ENCODE measurements around the gene FAM83C. TPM values are rescaled to one million over a fixed set of nuclear protein-coding genes. Genes with fewer than 3 reads are reported as not detected.

Gene FAM83C
- total RNA-seq (2022) (0.12 TPM in 1 of 2 replicates, not detected in the other), Bru-seq, nascent RNA (percentile 13 among the genes with signal in this experiment), BruChase-seq, experiment 1, labeled RNA remaining after a 6-hour chase (percentile 21 among the genes with signal in this experiment), BruChase-seq, experiment 2, labeled RNA remaining after a 2-hour chase (not detected)
- long read RNA-seq, result 0 reads

- intact Hi-C loops (cut with micrococcal nuclease; ENCODE audit: unreplicated experiment), result no loop called here
- Mint-ChIP-seq H3K27ac (ENCODE audit: unreplicated experiment) (no peak within 1 kb of the TSS), H3K9me3 (ENCODE audit: low read depth, unreplicated experiment) (no peaks in the 10 kb centered on the region), H3K36me3 (ENCODE audit: insufficient read depth, unreplicated experiment) (peaks cover 4% of the 10 kb centered on the region), H3K27me3 (ENCODE audit: unreplicated experiment) (peaks cover 30% of the 10 kb centered on the region), H3K4me3 (ENCODE audit: low read depth, unreplicated experiment) (no peak within 1 kb of the TSS), H3K4me1 (ENCODE audit: low read depth, unreplicated experiment) (no peaks in the 10 kb centered on the region)
- BruUV-seq (replicated peaks), result no TSS peak
- DNase-seq, result no peak
- TF ChIP-seq CTCF (IDR thresholded peaks at IDR 0.05; ENCODE audit: unreplicated experiment), result no peak
- CTCF ChIA-PET, result interaction anchor here (0.6 to 1.0 kb wide), 2 partner anchors 14 to 162 kb away, joined by 4 to 7 read pairs; no protein-coding TSS in a partner anchor
These were observed at the start of gene FAM83C for GRCh38 chr20:35291654-35292503. TSS of gene FAM83C (minus strand) at chr20:35292425. CDS start at chr20:35292304, 121 bp downstream.

- TF ChIP-seq CTCF (IDR thresholded peaks at IDR 0.05; ENCODE audit: unreplicated experiment), result no peak
- DNase-seq, result no peak
- Mint-ChIP-seq H3K27ac (ENCODE audit: unreplicated experiment) (no peak overlapping the region), H3K4me3 (ENCODE audit: low read depth, unreplicated experiment) (no peak overlapping the region), H3K9me3 (ENCODE audit: low read depth, unreplicated experiment) (no peaks in the 10 kb centered on the region), H3K27me3 (ENCODE audit: unreplicated experiment) (no peaks in the 10 kb centered on the region), H3K4me1 (ENCODE audit: low read depth, unreplicated experiment) (peaks cover 11% of the 10 kb centered on the region), H3K36me3 (ENCODE audit: insufficient read depth, unreplicated experiment) (peaks cover 17% of the 10 kb centered on the region)
- intact Hi-C loops (cut with micrococcal nuclease; ENCODE audit: unreplicated experiment), result no loop called here
- CTCF ChIA-PET, result interaction anchor here (0.6 kb wide), 1 partner anchor 29 kb away, joined by 3 read pairs; no protein-coding TSS in a partner anchor
- BruUV-seq (replicated peaks), result no TSS peak
These were observed 49.3 kb upstream of the FAM83C start for GRCh38 chr20:35341366-35342028.

GRCh38 chr20:35340436-35340835 is 48.2 kb upstream of the FAM83C start:
- TF ChIP-seq CTCF (IDR thresholded peaks at IDR 0.05; ENCODE audit: unreplicated experiment), result no peak
- DNase-seq, result no peak
- Mint-ChIP-seq H3K27me3 (ENCODE audit: unreplicated experiment) (no peaks in the 10 kb centered on the region), H3K36me3 (ENCODE audit: insufficient read depth, unreplicated experiment) (peaks cover 17% of the 10 kb centered on the region), H3K4me3 (ENCODE audit: low read depth, unreplicated experiment) (no peak overlapping the region), H3K27ac (ENCODE audit: unreplicated experiment) (no peak overlapping the region), H3K4me1 (ENCODE audit: low read depth, unreplicated experiment) (peaks cover 11% of the 10 kb centered on the region), H3K9me3 (ENCODE audit: low read depth, unreplicated experiment) (no peaks in the 10 kb centered on the region)
- CTCF ChIA-PET, result interaction anchor here (0.6 to 0.7 kb wide), 2 partner anchors 31 to 1614 kb away, joined by 4 to 7 read pairs; no protein-coding TSS in a partner anchor
- intact Hi-C loops (cut with micrococcal nuclease; ENCODE audit: unreplicated experiment), result no loop called here
- no TSS peak for BruUV-seq (replicated peaks)

- no TSS peak for BruUV-seq (replicated peaks)
- intact Hi-C loops (cut with micrococcal nuclease; ENCODE audit: unreplicated experiment), result no loop called here
- no peak overlapping the region for H3K27ac Mint-ChIP-seq (ENCODE audit: unreplicated experiment)
- no peak for DNase-seq
- H3K36me3 Mint-ChIP-seq (ENCODE audit: insufficient read depth, unreplicated experiment), result peaks cover 13% of the 10 kb centered on the region
- CTCF ChIA-PET, result no interaction called here
- H3K4me3 Mint-ChIP-seq (ENCODE audit: low read depth, unreplicated experiment), result no peak overlapping the region
- no peaks in the 10 kb centered on the region for H3K27me3 Mint-ChIP-seq (ENCODE audit: unreplicated experiment)
- no peak for TF ChIP-seq CTCF (IDR thresholded peaks at IDR 0.05; ENCODE audit: unreplicated experiment)
- H3K4me1 Mint-ChIP-seq (ENCODE audit: low read depth, unreplicated experiment), result peaks cover 11% of the 10 kb centered on the region
- no peaks in the 10 kb centered on the region for H3K9me3 Mint-ChIP-seq (ENCODE audit: low read depth, unreplicated experiment)
These were observed 47.4 kb upstream of the FAM83C start for GRCh38 chr20:35339636-35340035.

Data from Calu3 (cell line).